Measurements from ENCODE around the gene RFPL3.

RFPL3 gene

GRCh38 chr22:32328306-32329201 is 29.1 kb upstream of the RFPL3 start:
- TF ChIP-seq CTCF (IDR thresholded peaks at IDR 0.05; ENCODE audit: insufficient read depth, low read depth, low read length, missing control alignments) = no peak
- H3K4me3 ChIP-seq (ENCODE audit: low read depth, low read length) = no peak overlapping the region
- no peak for DNase-seq (ENCODE audit: low read depth)

- DNase-seq (ENCODE audit: low read depth) = no peak
- no peak for TF ChIP-seq CTCF (IDR thresholded peaks at IDR 0.05; ENCODE audit: insufficient read depth, low read depth, low read length, missing control alignments)
- H3K4me3 ChIP-seq (ENCODE audit: low read depth, low read length) = no peak overlapping the region
These were observed 28.4 kb upstream of the RFPL3 start for GRCh38 chr22:32329202-32329645.

- H3K4me3 ChIP-seq (ENCODE audit: low read depth, low read length) = no peak overlapping the region
- no peak for TF ChIP-seq CTCF (IDR thresholded peaks at IDR 0.05; ENCODE audit: insufficient read depth, low read depth, low read length, missing control alignments)
- DNase-seq (ENCODE audit: low read depth) = no peak
These were observed 26.3 kb upstream of the RFPL3 start for GRCh38 chr22:32331236-32331917.

- no peak for TF ChIP-seq CTCF (IDR thresholded peaks at IDR 0.05; ENCODE audit: insufficient read depth, low read depth, low read length, missing control alignments)
- no peak for DNase-seq (ENCODE audit: low read depth)
- no peak overlapping the region for H3K4me3 ChIP-seq (ENCODE audit: low read depth, low read length)
These were observed 25.5 kb upstream of the RFPL3 start for GRCh38 chr22:32331918-32332725.

- no peak for DNase-seq (ENCODE audit: low read depth)
- no peak for TF ChIP-seq CTCF (IDR thresholded peaks at IDR 0.05; ENCODE audit: insufficient read depth, low read depth, low read length, missing control alignments)
These were observed 24.4 kb upstream of the RFPL3 start for GRCh38 chr22:32333141-32333768.

More at GRCh38 chr22:32333141-32333768, 24.4 kb upstream of the RFPL3 start:
- no peak overlapping the region for H3K4me3 ChIP-seq (ENCODE audit: low read depth, low read length)

Measured in GM12865 (cell line).